BLaER1 (cell line): ENCODE data around the gene ZRANB2.

Experiments
- H3K27ac ChIP-seq: shearing (Covaris generic); formaldehyde crosslinking; 2 replicates; pipeline ENCODE4 v1.8.1; 2022
- H3K27me3 ChIP-seq: shearing (Covaris generic); formaldehyde crosslinking; 2 replicates; pipeline ENCODE4 v1.8.1; 2022
- H3K36me3 ChIP-seq: shearing (Covaris generic); formaldehyde crosslinking; 2 replicates; pipeline ENCODE4 v1.8.1; 2022
- H3K4me1 ChIP-seq: shearing (Covaris generic); formaldehyde crosslinking; 2 replicates; pipeline ENCODE4 v1.8.1; 2022
- H3K4me2 ChIP-seq: shearing (Covaris generic); formaldehyde crosslinking; 2 replicates; pipeline ENCODE4 v1.8.1; 2022
- H3K4me3 ChIP-seq: shearing (Covaris generic); formaldehyde crosslinking; 2 replicates; pipeline ENCODE4 v1.8.1; 2022
- H3K9ac ChIP-seq: shearing (Covaris generic); formaldehyde crosslinking; 2 replicates; pipeline ENCODE4 v1.8.1; 2022
- H3K9me3 ChIP-seq: shearing (Covaris generic); formaldehyde crosslinking; 2 replicates; pipeline ENCODE4 v1.8.1; 2022
- H4K20me1 ChIP-seq: shearing (Covaris generic); formaldehyde crosslinking; 2 replicates; pipeline ENCODE4 v1.8.1; 2022
- Cebpa-rat ChIP-seq: shearing (Covaris generic); IDR thresholded peaks from 2 replicates; pipeline ENCODE4 v1.8.1; 2022

The ZRANB2 gene

GRCh38 chr1:71071720-71072119 lies 9.1 kb downstream of the ZRANB2 start:
- Histone ChIP-seq H3K36me3 (peaks cover 82% of the 10 kb centered on the region), H3K4me2 (no peak overlapping the region), H3K9ac (no peak overlapping the region), H3K27me3 (no peaks in the 10 kb centered on the region), H4K20me1 (peaks cover 66% of the 10 kb centered on the region), H3K4me3 (no peak overlapping the region), H3K4me1 (peaks cover 28% of the 10 kb centered on the region), H3K27ac (no peak overlapping the region), H3K9me3 (no peaks in the 10 kb centered on the region)
- TF ChIP-seq Cebpa-rat, result no peak

- Histone ChIP-seq H3K9me3 (no peaks in the 10 kb centered on the region), H3K4me3 (peak overlapping the region; percentile 27; the same call in 1 of the 2 replicates), H3K9ac (0 out of 2 replicates have a peak overlapping the region, but pooled peaks have one; percentile 23), H4K20me1 (peaks cover 35% of the 10 kb centered on the region), H3K4me2 (peak overlapping the region; percentile 55), H3K27ac (peak overlapping the region; percentile 59), H3K36me3 (peaks cover 84% of the 10 kb centered on the region), H3K27me3 (no peaks in the 10 kb centered on the region), H3K4me1 (peaks cover 28% of the 10 kb centered on the region)
- TF ChIP-seq Cebpa-rat, result no peak
Measured at GRCh38 chr1:71068325-71069240, 12.3 kb downstream of the ZRANB2 start.

- TF ChIP-seq Cebpa-rat, result no peak
- H3K9me3 ChIP-seq, result no peaks in the 10 kb centered on the region
- no peak overlapping the region for H3K27ac ChIP-seq
- H4K20me1 ChIP-seq, result peaks cover 14% of the 10 kb centered on the region; the same call in 1 of the 2 replicates
- H3K9ac ChIP-seq, result no peak overlapping the region
- H3K4me1 ChIP-seq, result peaks cover 12% of the 10 kb centered on the region
- peaks cover 36% of the 10 kb centered on the region for H3K36me3 ChIP-seq
- no peaks in the 10 kb centered on the region for H3K27me3 ChIP-seq
- H3K4me3 ChIP-seq, result no peak overlapping the region
- no peak overlapping the region for H3K4me2 ChIP-seq
Measured at GRCh38 chr1:71054791-71055190, 26.0 kb downstream of the ZRANB2 start.

GRCh38 chr1:71054281-71054731 lies 26.5 kb downstream of the ZRANB2 start:
- no peak for TF ChIP-seq Cebpa-rat

GRCh38 chr1:71053758-71054157 lies 27.1 kb downstream of the ZRANB2 start:
- Histone ChIP-seq H3K27ac (no peak overlapping the region), H3K9me3 (no peaks in the 10 kb centered on the region), H3K9ac (no peak overlapping the region), H4K20me1 (peaks cover 14% of the 10 kb centered on the region; the same call in 1 of the 2 replicates), H3K4me1 (peaks cover 12% of the 10 kb centered on the region), H3K27me3 (no peaks in the 10 kb centered on the region), H3K4me3 (no peak overlapping the region), H3K4me2 (no peak overlapping the region; the same call in 1 of the 2 replicates), H3K36me3 (peaks cover 28% of the 10 kb centered on the region)
- TF ChIP-seq Cebpa-rat, result no peak

More at GRCh38 chr1:71054281-71054731, 26.5 kb downstream of the ZRANB2 start:
- Histone ChIP-seq H3K27me3 (no peaks in the 10 kb centered on the region), H3K27ac (no peak overlapping the region), H3K9me3 (no peaks in the 10 kb centered on the region), H3K4me3 (no peak overlapping the region), H3K36me3 (peaks cover 34% of the 10 kb centered on the region), H3K4me1 (peaks cover 12% of the 10 kb centered on the region), H3K4me2 (no peak overlapping the region), H4K20me1 (peaks cover 14% of the 10 kb centered on the region; the same call in 1 of the 2 replicates), H3K9ac (no peak overlapping the region)

- Histone ChIP-seq H3K27me3 (peaks cover 2% of the 10 kb centered on the region; the same call in 1 of the 2 replicates), H3K4me2 (no peak overlapping the region), H3K27ac (no peak overlapping the region), H3K9ac (no peak overlapping the region), H3K9me3 (no peaks in the 10 kb centered on the region), H3K4me1 (peaks cover 12% of the 10 kb centered on the region), H3K36me3 (peaks cover 22% of the 10 kb centered on the region), H4K20me1 (peaks cover 14% of the 10 kb centered on the region; the same call in 1 of the 2 replicates), H3K4me3 (no peak overlapping the region)
- TF ChIP-seq Cebpa-rat, result no peak
Measured at GRCh38 chr1:71053146-71053545, 27.7 kb downstream of the ZRANB2 start.

- no peak for TF ChIP-seq Cebpa-rat
- Histone ChIP-seq H3K4me3 (no peak overlapping the region), H4K20me1 (peaks cover 12% of the 10 kb centered on the region; the same call in 1 of the 2 replicates), H3K36me3 (peaks cover 12% of the 10 kb centered on the region), H3K4me1 (peaks cover 12% of the 10 kb centered on the region), H3K9me3 (peaks cover 17% of the 10 kb centered on the region), H3K4me2 (no peak overlapping the region), H3K27me3 (peaks cover 11% of the 10 kb centered on the region; the same call in 1 of the 2 replicates), H3K9ac (no peak overlapping the region), H3K27ac (no peak overlapping the region)
Measured at GRCh38 chr1:71049951-71050598, 30.8 kb downstream of the ZRANB2 start.

- peaks cover 17% of the 10 kb centered on the region for H3K9me3 ChIP-seq
- no peaks in the 10 kb centered on the region for H3K36me3 ChIP-seq
- no peaks in the 10 kb centered on the region for H3K4me1 ChIP-seq
- no peak within 1 kb of the TSS for H3K27ac ChIP-seq
- no peak for TF ChIP-seq Cebpa-rat
- H3K9ac ChIP-seq, result no peak within 1 kb of the TSS
- H3K4me3 ChIP-seq, result 0 out of 2 replicates have a peak within 1 kb of the TSS, but pooled peaks have one; percentile 18
- H3K27me3 ChIP-seq, result peaks cover 11% of the 10 kb centered on the region; the same call in 1 of the 2 replicates
- H4K20me1 ChIP-seq, result no peaks in the 10 kb centered on the region
- H3K4me2 ChIP-seq, result no peak within 1 kb of the TSS
Measured at GRCh38 chr1:71047635-71048607, 32.9 kb downstream of the ZRANB2 start, which contains the start of gene PTGER3. PTGER3 (minus strand) TSS chr1:71047816; CDS start chr1:71047577, 239 bp downstream.
